GM18511 (cell line): ENCODE data around the gene ILRUN.
"Not testable (repeated sequence)": the region's sequence is repeated elsewhere in the genome, so short reads cannot be mapped to it uniquely, and the experiment has no call there.

Experiments
- ATAC-seq: cut with Tn5 transposase; IDR thresholded peaks from one replicate; pipeline ENCODE4 v1.9.1; 2021; ENCODE audit warnings: mild to moderate bottlenecking, moderate library complexity; ENCODE audit not compliant: unreplicated experiment

Gene ILRUN

DNA sequence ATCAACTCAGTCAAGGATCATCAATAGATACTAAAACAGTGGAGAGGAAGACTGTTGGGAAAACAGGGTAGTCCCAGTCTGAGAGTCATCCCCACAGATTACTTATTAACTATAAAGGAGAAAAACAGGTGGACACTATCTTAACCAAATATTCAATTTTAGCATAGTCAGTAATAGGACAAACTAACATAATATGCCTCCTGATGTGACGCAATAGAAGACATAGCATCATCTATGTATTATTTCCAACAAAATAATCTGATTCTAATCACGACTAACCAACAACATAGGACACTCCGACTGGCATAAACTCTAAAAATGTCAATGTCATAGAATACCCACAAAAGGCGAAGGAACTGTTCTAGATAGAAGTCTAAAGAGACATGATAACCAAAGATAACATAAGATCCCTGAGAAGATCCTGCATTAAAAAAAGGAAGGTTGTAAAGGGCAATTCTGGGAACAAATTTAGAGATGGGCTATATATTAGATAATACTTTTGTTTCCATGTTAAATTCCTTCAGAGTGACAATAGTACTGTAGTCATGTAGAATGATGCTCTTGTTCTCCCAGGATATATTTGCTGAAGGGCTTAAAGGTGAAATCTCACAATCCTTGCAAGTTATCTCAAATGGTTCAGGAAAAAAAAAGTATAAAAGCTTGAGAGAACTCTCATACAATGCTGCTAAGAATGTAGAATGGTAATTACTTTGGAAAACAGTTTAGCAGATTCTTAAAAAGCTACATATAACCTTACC lies 28.9 kb downstream of the ILRUN start:
- ATAC-seq, result no peak

DNA sequence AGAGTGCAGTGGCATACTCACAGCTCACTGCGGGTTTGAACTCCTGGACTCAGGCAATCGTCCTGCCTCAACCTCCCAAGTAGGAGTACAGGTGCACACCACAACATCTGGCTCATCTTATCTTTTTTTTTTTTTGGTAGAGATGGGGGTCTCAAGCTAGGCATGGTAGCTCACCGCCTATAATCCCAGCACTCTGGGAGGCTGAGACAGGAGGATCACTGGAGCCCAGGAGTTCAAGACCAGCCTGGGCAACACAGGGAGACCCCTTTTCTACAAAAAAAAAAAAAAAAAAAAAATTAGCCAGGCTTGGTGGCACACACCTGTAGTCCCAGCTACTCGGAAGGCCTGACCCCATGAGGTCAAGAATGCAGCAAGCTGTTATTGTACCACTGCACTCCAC lies 31.5 kb downstream of the ILRUN start:
- no peak for ATAC-seq

DNA sequence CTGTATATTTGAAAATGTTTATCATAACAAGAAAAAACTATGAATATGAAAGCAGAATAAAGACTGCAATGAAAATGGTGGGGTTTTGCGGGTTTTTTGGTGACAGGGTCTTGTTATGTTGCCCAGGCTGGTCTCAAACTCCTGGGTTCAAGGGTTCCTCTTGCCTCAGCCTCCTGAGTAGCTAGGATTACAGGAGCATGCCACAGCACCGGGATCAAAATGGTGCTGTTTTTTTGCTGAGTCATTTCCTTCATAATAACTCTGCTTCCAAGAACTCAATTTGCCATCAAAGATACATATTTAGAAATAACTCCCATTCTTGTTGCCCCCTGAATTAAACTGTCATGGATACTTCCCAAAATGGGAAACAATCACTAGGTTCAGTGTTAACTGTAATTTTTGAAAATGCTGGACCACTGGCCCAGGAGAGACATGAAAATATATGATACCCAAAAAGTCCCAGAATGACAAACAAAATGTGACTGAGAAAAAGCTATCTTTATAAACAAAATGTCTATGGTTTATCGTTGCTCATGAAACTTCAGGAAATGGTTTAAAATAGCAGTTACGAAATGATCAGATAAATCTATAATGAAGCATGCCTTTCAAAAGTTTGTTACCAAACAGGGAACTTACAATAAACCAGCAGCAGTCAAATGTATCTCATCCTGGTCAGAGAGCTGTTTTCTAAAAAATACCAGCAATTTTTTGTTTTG lies 32.2 kb downstream of the ILRUN start:
- no peak for ATAC-seq

DNA sequence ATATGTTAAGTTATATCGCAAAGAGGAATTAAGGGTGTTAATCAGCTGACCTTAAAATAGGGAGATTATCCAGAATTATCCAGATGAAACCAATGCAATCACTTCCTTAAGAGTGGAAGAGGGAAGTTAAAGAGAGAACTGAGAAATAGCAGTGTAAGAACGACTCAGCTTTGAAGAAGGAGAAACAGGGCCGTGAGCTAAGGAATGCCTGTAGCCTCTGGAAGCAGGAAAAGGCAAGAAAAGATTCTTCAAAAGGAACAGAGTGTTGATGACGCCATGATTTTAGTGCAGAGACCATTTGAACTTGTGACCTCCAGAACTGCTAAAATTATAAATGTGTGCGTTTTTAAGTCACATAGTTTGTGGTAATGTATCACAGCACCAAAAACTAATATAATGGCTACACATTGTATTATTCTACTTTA lies 32.7 kb downstream of the ILRUN start:
- no peak for ATAC-seq

DNA sequence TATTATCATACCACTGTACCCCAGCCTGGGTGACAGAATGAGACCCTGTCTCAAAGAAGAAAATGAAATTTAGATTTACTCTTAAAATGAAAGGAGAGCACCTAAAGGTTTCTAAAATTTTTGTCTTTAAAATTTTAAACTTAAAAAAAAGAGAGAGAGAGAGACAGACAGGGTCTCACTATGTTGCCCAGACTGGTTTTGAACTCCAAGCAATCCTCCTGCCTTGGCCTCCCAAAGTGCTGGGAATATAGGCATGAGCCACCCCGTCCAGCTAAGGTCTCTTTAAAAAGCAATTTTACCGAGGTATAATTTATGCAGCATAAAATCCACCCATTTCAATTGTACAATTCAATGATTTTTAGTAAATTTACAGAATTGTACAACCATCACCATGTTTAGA lies 33.2 kb downstream of the ILRUN start:
- no peak for ATAC-seq

DNA sequence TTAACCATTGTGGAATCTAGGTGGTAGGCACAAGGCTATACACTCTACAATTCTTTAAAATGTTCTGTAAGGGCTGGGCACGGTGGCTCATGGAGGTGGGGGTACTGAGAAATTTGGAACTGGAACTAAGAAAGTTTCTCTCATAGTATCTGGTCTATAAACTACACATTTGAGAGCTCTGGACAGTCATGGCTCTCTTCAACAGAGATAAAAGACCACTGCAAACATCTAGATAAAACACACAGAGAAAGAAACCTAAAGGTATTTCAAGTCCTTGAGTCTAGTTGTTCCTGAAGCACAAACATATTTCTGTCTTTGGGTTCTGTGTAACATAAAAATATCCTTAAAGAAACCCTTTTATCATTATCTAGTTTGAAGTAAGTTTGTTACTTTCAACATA lies 35.2 kb downstream of the ILRUN start:
- ATAC-seq, result no peak

DNA sequence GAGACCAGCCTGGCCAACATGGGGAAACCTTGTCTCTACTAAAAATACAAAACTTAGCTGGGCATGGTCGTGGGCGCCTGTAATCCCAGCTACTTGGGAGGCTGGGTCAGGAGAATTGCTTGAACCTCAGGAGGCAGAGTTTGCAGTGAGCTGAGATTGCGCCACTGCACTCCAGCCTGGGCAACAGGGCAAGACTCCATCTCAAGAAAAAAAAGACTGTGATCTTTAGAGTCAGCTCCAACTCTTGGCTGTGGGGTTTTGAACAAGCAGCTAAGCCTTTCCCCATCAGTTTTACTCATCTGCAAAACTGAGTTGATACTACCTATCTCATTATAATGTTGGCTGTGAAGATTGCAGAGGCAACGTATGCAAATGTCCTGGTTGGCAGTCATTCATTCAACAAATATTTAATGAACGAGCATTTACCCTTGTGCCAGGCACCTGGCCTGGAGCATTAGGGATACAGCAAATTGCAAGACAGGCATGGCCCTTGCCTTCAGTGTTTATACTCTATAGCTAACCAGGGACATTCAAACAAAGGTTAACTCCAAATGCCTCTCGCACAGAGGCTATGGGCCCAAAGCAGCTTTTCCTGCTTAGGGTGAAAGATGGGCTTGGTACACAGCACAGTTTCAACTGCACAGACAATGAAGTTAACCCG lies 37.8 kb downstream of the ILRUN start:
- no peak for ATAC-seq

DNA sequence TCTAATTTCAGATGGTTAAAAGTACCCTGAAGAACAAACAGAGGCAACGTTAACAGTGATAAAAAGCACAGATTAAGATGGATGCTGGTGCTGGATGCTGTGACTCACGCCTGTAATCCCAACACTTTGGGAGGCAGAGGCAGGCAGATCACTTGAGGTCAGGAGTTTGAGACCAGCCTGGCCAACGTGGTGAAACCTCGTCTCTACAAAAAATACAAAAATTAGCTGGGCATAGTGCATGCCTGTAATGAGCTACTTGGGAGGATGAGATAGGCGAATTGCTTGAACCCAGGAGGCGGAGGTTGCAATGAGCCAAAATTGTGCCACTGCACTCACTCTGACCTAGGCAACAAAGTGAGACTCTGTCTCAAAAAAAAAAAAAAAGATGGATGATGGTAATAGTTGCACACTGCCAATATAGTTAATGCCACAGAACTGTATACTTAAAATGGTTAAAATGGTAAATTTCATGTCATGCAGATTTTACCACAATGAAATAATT lies 38.5 kb downstream of the ILRUN start:
- ATAC-seq, result not testable (repeated sequence)

DNA sequence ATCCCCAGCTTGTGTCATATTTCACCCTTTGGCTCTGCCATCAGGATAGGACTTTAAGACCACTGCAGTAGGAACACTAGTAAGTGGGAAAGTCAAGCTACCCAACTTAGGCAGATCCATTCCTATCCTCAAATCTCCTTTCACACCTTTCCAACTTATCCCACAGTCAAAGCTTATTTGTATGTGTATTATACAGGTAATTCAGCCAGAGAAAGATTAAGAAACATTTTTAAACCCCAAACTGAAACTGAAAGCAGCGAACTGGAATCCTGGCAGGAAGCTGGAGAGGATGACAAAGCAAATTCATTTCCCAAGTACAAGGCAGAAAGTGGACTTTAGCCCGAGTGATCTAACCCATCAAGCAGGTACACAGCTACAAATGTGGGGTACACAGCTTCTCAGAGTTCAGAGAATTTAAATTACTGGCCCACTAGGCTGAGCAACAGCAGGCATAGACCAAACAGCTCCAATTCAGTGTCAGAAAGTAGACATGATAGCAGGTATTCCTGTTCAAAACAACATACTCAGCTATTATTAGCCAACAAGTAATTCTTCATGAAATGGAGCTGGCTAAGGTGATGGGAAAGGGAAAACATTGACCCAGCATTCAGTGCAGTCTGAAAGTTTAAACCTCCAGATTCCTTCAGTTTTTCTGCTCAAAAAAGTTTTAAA lies 39.1 kb downstream of the ILRUN start:
- ATAC-seq, result no peak

DNA sequence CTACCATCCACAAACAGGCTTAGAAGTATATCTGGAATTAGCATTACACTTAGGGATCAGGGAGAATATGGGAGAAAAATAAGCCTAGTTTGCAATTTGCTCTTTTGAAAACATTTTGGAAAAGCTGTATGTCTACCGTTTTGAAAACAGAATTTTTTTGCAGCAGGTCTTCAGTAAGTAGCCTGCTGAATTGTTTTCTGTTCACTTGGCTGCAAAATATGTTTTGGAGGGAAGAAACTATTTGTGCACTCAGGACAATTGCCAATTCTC lies 39.6 kb downstream of the ILRUN start:
- ATAC-seq, result no peak

DNA sequence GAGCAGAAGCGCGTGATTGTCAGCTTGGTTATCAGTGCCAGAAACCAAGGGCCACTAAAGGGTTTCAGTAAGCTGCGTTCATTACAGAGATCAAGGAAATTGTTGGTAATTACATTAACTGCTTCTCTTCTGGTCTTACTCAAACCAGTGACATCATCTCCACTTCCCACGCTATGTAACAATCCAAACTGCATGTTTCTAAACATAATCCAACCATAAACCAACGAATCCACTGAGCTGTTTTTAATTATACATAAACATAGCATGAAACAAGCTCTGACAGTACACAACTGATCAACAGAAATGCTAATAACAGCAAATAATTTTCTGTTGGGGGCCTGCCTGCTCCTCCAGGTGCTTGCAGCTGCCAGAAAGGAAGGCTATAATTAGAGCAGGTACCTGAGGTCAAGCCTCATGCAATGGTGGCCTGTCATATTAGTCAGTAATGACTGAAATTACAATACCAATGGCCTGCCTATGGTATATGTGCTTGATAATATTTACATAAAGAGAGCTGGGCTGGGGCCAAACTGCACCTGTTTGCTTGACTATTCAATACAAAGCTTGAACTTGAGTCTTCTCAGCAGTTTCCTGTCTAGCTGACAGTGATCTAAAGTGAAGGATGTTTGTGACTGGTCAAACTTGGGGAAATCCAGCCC lies 40.1 kb downstream of the ILRUN start:
- peak; percentile 93 for ATAC-seq

DNA sequence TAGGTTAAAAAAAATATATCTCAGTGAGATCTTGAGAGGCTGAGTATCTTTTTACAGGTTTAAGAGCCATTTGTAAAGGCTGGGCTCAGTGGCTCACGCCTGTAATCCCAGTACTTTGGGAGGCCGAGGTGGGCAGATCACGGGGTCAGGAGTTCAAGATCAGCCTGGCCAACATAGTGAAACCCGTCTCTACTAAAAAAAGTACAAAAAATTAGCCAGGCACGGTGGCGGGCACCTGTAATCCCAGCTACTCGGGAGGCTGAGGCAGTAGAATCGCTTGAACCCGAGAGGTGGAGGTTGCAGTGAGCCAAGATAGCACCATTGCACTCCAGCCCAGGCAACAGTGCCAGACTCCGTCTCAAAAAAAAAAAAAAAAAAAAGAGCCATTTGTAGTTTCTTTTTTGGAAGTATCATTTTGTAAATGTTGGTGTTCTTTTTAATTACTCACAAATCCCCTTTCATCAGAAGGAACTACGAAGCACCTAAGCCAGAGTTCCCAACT lies 40.6 kb downstream of the ILRUN start:
- ATAC-seq, result peak; percentile 5

DNA sequence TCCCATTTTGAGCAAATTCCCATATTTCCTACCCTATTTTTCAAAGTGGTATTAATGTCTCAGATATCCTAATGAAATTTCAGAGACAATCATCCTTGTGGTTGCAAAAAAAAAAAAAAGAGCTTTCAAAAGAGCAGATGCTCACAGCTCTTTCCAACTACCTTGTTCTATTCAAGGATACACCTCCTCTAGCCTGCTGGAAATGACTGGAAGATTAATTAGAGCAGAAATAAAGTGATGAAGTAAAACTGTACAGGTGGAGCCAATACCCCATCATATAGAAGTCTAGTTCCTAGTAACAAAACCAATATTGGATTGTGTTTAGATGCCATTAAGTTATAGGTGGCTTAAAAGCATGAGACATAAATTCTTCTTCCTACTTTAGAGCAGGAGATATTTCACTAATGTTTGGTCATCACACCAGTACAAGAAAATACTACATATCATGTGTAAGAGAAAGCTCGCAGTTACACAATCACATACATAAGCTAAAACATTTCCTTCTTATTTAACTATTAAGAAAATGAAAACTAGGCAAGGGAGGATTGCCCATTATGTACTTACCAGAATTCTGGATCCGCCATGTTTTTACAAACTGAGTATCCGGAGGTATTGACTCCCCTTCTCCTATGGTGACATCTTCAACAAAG lies 42.4 kb downstream of the ILRUN start:
- no peak for ATAC-seq

DNA sequence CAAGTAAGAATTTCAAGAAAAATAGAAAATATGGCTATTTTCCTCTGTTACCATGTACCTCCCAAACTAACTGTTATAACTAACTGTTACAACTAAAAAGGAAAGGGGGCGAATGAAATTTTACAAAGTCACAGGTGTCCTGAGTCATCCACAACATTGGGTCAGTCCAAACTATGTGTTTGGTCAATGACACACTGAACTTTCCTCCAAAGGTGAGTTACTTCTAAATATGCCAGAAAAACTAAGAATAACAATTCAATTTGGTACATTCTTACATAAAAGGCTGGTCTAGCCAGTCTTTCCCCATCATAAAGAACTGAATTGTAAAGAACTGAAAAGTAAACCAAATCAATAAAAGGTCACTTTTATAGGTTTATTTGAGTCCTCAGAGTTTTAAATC lies 44.3 kb downstream of the ILRUN start:
- ATAC-seq, result no peak

DNA sequence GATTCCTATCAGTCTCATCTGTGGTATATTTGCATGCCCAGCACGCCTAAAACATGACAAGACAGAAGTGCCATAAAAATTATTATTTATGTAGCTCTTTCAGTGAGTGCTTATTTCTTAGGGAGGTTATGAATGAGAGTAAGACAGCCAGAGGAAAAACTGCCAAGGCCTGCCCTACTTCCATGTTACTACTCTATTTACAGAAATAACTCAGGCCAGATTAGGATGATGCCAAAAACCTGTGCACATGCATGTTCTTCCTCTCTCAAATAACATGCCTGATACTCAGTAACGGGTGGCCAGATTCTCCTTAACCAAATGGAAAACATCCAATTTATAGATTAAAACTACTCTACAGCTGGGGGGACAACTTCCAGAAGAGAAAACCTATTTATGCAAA lies 45.7 kb downstream of the ILRUN start:
- ATAC-seq, result no peak

DNA sequence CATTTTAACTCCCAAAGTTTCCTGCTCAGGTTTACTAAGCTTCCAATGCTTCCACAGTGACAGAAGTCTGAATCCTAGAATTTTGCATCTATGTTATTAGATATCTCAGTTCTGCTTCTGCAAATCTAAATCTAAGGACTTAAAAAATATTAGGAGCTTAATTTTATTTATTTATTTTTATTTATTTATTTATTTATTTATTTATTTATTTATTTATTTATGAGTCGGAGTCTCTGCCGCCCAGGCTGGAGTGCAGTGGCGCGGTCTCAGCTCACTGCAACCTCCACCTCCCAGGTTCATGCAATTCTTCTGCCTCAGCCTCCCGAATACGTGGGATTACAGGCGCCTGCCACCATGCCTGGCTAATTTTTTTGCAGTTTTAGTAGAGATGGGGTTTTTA lies 46.3 kb downstream of the ILRUN start:
- not testable (repeated sequence) for ATAC-seq

DNA sequence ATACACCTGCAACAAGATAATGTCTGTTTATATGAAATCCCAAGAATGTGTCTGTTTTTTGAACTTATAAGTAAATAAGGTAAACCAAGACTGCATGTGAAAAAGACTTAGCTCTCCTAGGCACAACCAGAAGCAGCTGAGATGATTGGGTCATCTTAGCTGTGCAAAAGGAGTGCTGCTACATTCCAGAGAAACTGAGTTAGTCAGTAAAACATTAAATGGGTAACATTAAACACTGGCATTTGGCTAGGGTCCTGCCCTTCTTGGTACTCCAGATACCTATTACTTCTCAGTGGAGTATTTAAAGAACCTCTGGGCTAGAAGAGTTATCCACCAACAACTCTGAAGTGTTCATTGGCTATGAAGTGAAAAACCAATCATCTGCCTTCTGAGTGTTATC lies 47.8 kb downstream of the ILRUN start:
- ATAC-seq, result no peak
